Measurements from ENCODE around the gene RAC2. TPM values are rescaled to one million over a fixed set of nuclear protein-coding genes. Genes with fewer than 3 reads are reported as not detected.

RAC2 gene
- total RNA-seq, 1 experiment from 2014 or later, result 50.5 TPM

GRCh38 chr22:37182101-37182948 is 61.7 kb downstream of the RAC2 start:
- intact Hi-C loops (cut with micrococcal nuclease), result no loop called here
- H3F3A ChIP-seq (ENCODE audit: low read length, unreplicated experiment), result no peaks in the 10 kb centered on the region
- CTCF ChIA-PET, result no interaction called here

DNA sequence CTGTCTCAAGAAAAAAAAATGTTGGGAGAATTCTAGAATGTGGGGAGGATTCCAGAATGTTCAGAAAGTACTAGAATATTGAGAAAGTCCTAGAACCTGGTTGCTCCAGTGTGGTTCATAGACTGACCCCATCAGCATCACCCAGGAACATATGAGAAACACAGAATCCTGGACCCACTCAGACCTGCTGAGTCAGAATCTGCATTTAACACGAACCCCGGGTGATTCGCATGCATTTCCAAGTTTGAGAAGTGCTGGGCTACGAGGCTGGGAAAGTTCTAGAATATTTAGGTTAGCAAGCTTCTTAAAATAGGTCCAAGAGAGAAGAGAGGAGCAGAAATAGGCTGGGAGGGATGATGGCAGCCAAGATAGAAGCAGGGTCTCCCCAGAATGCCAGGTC is 62.4 kb downstream of the RAC2 start:
- Histone ChIP-seq H2AFZ (ENCODE audit: low read length) (no peak overlapping the region), H3K9me2 (replicated peaks; ENCODE audit: low read length) (no peaks in the 10 kb centered on the region), H3K79me2 (ENCODE audit: low read length) (0 out of 2 replicates have a peak, but pooled peaks cover 2% of the 10 kb centered on the region), H3K9me3 (ENCODE audit: low read length) (no peaks in the 10 kb centered on the region), H3K9ac (ENCODE audit: low read length) (no peak overlapping the region), H3K27me3 (ENCODE audit: low read length) (no peaks in the 10 kb centered on the region), H3F3A (ENCODE audit: low read length, unreplicated experiment) (no peaks in the 10 kb centered on the region), H3K4me3 (ENCODE audit: low read length) (no peak overlapping the region), H3K4me1 (ENCODE audit: insufficient read depth, low read length) (peaks cover 4% of the 10 kb centered on the region), H3K4me2 (ENCODE audit: low read length) (no peak overlapping the region), H4K20me1 (ENCODE audit: low read length) (no peaks in the 10 kb centered on the region), H3K36me3 (ENCODE audit: low read depth, low read length) (no peaks in the 10 kb centered on the region), H3K27ac (ENCODE audit: low read length) (no peak overlapping the region)
- POLR2A ChIA-PET (ENCODE audit: unreplicated experiment), result no interaction called here
- CTCF ChIA-PET, result no interaction called here
- ATAC-seq (no peak), DNase-seq (no peak)
- BruUV-seq (replicated peaks), result no TSS peak
- intact Hi-C loops (cut with micrococcal nuclease), result no loop called here
- TF ChIP-seq EZH2 (IDR thresholded peaks at IDR 0.05; ENCODE audit: low read length, unreplicated experiment), result no peak
- TF ChIP-seq CTCF (conservative IDR thresholded peaks at IDR 0.05; ENCODE audit: low read depth, low read length), result no peak
- no peak for TF ChIP-seq EZH2phosphoT487 (IDR thresholded peaks at IDR 0.05; ENCODE audit: borderline replicate concordance, low read length)

More at GRCh38 chr22:37182101-37182948, 61.7 kb downstream of the RAC2 start:
- Histone ChIP-seq H3K79me2 (ENCODE audit: low read length) (0 out of 2 replicates have a peak, but pooled peaks cover 4% of the 10 kb centered on the region), H3K27ac (ENCODE audit: low read length) (no peak overlapping the region), H3K27me3 (ENCODE audit: low read length) (no peaks in the 10 kb centered on the region), H3K4me2 (ENCODE audit: low read length) (no peak overlapping the region), H3K9me2 (replicated peaks; ENCODE audit: low read length) (no peaks in the 10 kb centered on the region), H3K9ac (ENCODE audit: low read length) (no peak overlapping the region), H3K9me3 (ENCODE audit: low read length) (no peaks in the 10 kb centered on the region), H3K4me1 (ENCODE audit: insufficient read depth, low read length) (peaks cover 10% of the 10 kb centered on the region), H4K20me1 (ENCODE audit: low read length) (no peaks in the 10 kb centered on the region), H2AFZ (ENCODE audit: low read length) (no peak overlapping the region), H3K36me3 (ENCODE audit: low read depth, low read length) (no peaks in the 10 kb centered on the region), H3K4me3 (ENCODE audit: low read length) (no peak overlapping the region)
- BruUV-seq (replicated peaks), result no TSS peak
- TF ChIP-seq EZH2 (IDR thresholded peaks at IDR 0.05; ENCODE audit: low read length, unreplicated experiment), result no peak
- POLR2A ChIA-PET (ENCODE audit: unreplicated experiment), result no interaction called here
- ATAC-seq, result no peak
- no peak for DNase-seq

GRCh38 chr22:37180531-37181231 is 63.4 kb downstream of the RAC2 start:
- intact Hi-C loops (cut with micrococcal nuclease), result no loop called here
- no peak for ATAC-seq
- Histone ChIP-seq H3K9me2 (replicated peaks; ENCODE audit: low read length) (no peaks in the 10 kb centered on the region), H4K20me1 (ENCODE audit: low read length) (no peaks in the 10 kb centered on the region), H3K4me3 (ENCODE audit: low read length) (no peak overlapping the region), H3K36me3 (ENCODE audit: low read depth, low read length) (no peaks in the 10 kb centered on the region), H3K27me3 (ENCODE audit: low read length) (no peaks in the 10 kb centered on the region), H3K9me3 (ENCODE audit: low read length) (no peaks in the 10 kb centered on the region), H3K9ac (ENCODE audit: low read length) (no peak overlapping the region), H2AFZ (ENCODE audit: low read length) (no peak overlapping the region), H3K4me1 (ENCODE audit: insufficient read depth, low read length) (no peaks in the 10 kb centered on the region; the same call in 1 of the 2 replicates), H3F3A (ENCODE audit: low read length, unreplicated experiment) (no peaks in the 10 kb centered on the region), H3K79me2 (ENCODE audit: low read length) (no peaks in the 10 kb centered on the region), H3K4me2 (ENCODE audit: low read length) (no peak overlapping the region), H3K27ac (ENCODE audit: low read length) (no peak overlapping the region)
- no TSS peak for BruUV-seq (replicated peaks)
- no peak for TF ChIP-seq EZH2phosphoT487 (IDR thresholded peaks at IDR 0.05; ENCODE audit: borderline replicate concordance, low read length)
- CTCF ChIA-PET, result interaction anchor here (0.5 kb wide), 1 partner anchor 11 kb away, joined by 3 read pairs; no protein-coding TSS in a partner anchor
- POLR2A ChIA-PET (ENCODE audit: unreplicated experiment), result no interaction called here
- no peak for DNase-seq
